Fibroblast of lung (primary cell): Measurements from ENCODE around the gene ERF. TPM values are rescaled to one million over a fixed set of nuclear protein-coding genes. Genes with fewer than 3 reads are reported as not detected.

ENCODE experiments used
- DNase-seq, 2 donors: peaks; one replicate each; pipeline versions ENCODE4 v3.0.0 to v3.0.0-alpha.2; 2010; ENCODE audit warnings: low read depth in 2 of 2
- H2AFZ ChIP-seq: 2 replicates; pipeline ENCODE4 v1.5.1; 2012; ENCODE audit warnings: low read length, control low read depth, inconsistent platforms
- H3K27ac ChIP-seq: 2 replicates; pipeline ENCODE4 v1.5.1; 2011; ENCODE audit warnings: low read length, control low read depth; ENCODE audit not compliant: insufficient read depth
- H3K27me3 ChIP-seq: 2 replicates; pipeline ENCODE4 v1.5.1; 2011; ENCODE audit warnings: mild to moderate bottlenecking, low read length; ENCODE audit not compliant: control insufficient read depth, insufficient read depth
- H3K36me3 ChIP-seq: 2 replicates; pipeline ENCODE4 v1.5.1; 2011; ENCODE audit warnings: low read length; ENCODE audit not compliant: control insufficient read depth, insufficient read depth
- H3K4me1 ChIP-seq: 2 replicates; pipeline ENCODE4 v1.5.1; 2011; ENCODE audit warnings: low read length; ENCODE audit not compliant: control insufficient read depth, insufficient read depth; ENCODE audit errors: extremely low read depth
- H3K4me2 ChIP-seq: 2 replicates; pipeline ENCODE4 v1.5.1; 2011; ENCODE audit warnings: low read length, control low read depth; ENCODE audit not compliant: insufficient read depth; ENCODE audit errors: extremely low read depth
- H3K4me3 ChIP-seq, 4 experiments: fragments of 200-600 bp in 1 of 4; sonication (generic) in 1 of 4; replicated peaks in 1 of 4; 2 replicates each; pipeline ENCODE4 v1.5.1; 2011 to 2016; ENCODE audit warnings: low read length in 4 of 4, low read depth in 3 of 4, mild to moderate bottlenecking in 3 of 4, control low read depth in 2 of 4, inconsistent platforms in 1 of 4, mixed read lengths in 1 of 4; ENCODE audit not compliant: insufficient read depth in 1 of 4; ENCODE audit errors: control extremely low read depth in 1 of 4
- H3K79me2 ChIP-seq: 2 replicates; pipeline ENCODE4 v1.5.1; 2012; ENCODE audit warnings: mild to moderate bottlenecking, low read length, inconsistent platforms; ENCODE audit not compliant: control insufficient read depth, insufficient read depth
- H3K9ac ChIP-seq: 2 replicates; pipeline ENCODE4 v1.5.1; 2011; ENCODE audit warnings: mild to moderate bottlenecking, low read length, control low read depth; ENCODE audit not compliant: insufficient read depth
- H3K9me3 ChIP-seq: 2 replicates; pipeline ENCODE4 v1.5.1; 2012; ENCODE audit warnings: low read depth, low read length; ENCODE audit not compliant: control insufficient read depth, insufficient read depth
- H4K20me1 ChIP-seq: 2 replicates; pipeline ENCODE4 v1.5.1; 2011; ENCODE audit warnings: low read length; ENCODE audit not compliant: control insufficient read depth, insufficient read depth; ENCODE audit errors: extremely low read depth
- EZH2 ChIP-seq: IDR thresholded peaks from 2 replicates; pipeline ENCODE4 v1.5.1; 2012; ENCODE audit warnings: low read length, control low read depth, mild to moderate bottlenecking; ENCODE audit errors: missing control alignments
- polyA plus RNA-seq, 2 donors: library from polyadenylated mRNA; depleted of rRNA in 1 of 2; stranded (reverse) in 1 of 2; unstranded in 1 of 2; fragments of >200 nt; gene quantifications; 2 replicates each; pipeline ENCODE4 v1.2.1, GENCODE V29; 2011 to 2012; ENCODE audit warnings: missing spikeins in 1 of 2
- total RNA-seq: library from RNA; depleted of rRNA; stranded (reverse); fragments of >200 nt; gene quantifications from 2 replicates; pipeline ENCODE4 v1.2.1, GENCODE V29; 2014
- TF ChIP-seq, protein P1 (sequence below), 2 donors: IDR thresholded peaks in 1 of 2; conservative IDR thresholded peaks in 1 of 2; 1 replicate in 1 of 2; 2 replicates in 1 of 2; pipeline ENCODE4 v1.5.1; 2011 to 2012; ENCODE audit warnings: low read length in 2 of 2, control low read depth in 1 of 2, inconsistent platforms in 1 of 2, low read depth in 1 of 2, mild to moderate bottlenecking in 1 of 2

Gene ERF
- total and polyA plus RNA-seq, 2 donors (not counting 1 experiment from before 2014, with no cell fraction given): 13.2 to 36.3 TPM

DNA sequence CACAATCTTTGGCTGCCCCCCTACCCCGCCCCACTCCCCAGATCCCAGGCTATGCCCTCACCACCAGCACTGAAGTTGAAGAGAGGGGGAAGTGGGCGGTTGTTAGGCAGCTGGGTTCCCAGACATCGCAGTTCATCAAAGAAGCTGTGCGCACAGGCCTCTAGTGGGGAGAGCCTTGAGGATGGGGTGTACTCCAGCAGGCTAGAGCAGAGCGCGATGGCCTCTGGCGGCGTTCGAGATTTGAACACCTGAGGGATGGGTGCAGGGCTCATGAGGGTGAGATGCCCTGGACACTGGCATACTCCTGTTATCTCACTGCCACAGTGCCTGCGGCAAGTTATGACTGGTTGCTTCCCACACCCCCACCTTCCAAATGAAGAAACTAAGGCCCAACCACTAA, 22.5 kb downstream of the ERF start:
- TF ChIP-seq, protein P1, sequence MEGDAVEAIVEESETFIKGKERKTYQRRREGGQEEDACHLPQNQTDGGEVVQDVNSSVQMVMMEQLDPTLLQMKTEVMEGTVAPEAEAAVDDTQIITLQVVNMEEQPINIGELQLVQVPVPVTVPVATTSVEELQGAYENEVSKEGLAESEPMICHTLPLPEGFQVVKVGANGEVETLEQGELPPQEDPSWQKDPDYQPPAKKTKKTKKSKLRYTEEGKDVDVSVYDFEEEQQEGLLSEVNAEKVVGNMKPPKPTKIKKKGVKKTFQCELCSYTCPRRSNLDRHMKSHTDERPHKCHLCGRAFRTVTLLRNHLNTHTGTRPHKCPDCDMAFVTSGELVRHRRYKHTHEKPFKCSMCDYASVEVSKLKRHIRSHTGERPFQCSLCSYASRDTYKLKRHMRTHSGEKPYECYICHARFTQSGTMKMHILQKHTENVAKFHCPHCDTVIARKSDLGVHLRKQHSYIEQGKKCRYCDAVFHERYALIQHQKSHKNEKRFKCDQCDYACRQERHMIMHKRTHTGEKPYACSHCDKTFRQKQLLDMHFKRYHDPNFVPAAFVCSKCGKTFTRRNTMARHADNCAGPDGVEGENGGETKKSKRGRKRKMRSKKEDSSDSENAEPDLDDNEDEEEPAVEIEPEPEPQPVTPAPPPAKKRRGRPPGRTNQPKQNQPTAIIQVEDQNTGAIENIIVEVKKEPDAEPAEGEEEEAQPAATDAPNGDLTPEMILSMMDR (conservative IDR thresholded peaks at IDR 0.05 in 1 of 2, IDR thresholded peaks at IDR 0.05 in 1 of 2; ENCODE audit: low read depth in 1 of 2, low read length in 2 of 2): no peak
- no peak for TF ChIP-seq EZH2
- no peak overlapping the region for H3K9ac ChIP-seq
- no peak overlapping the region for H3K27ac ChIP-seq
- H3K4me3 ChIP-seq: no peak overlapping the region
- no peaks in the 10 kb centered on the region for H3K9me3 ChIP-seq
- DNase-seq: no peak
- no peaks in the 10 kb centered on the region for H3K27me3 ChIP-seq
- H3K4me2 ChIP-seq: no peak overlapping the region
- H3K79me2 ChIP-seq: peaks cover 5% of the 10 kb centered on the region
- H3K4me1 ChIP-seq: no peaks in the 10 kb centered on the region
- peaks cover 47% of the 10 kb centered on the region for H3K36me3 ChIP-seq
- H2AFZ ChIP-seq: no peak overlapping the region
- H4K20me1 ChIP-seq: no peaks in the 10 kb centered on the region

DNA sequence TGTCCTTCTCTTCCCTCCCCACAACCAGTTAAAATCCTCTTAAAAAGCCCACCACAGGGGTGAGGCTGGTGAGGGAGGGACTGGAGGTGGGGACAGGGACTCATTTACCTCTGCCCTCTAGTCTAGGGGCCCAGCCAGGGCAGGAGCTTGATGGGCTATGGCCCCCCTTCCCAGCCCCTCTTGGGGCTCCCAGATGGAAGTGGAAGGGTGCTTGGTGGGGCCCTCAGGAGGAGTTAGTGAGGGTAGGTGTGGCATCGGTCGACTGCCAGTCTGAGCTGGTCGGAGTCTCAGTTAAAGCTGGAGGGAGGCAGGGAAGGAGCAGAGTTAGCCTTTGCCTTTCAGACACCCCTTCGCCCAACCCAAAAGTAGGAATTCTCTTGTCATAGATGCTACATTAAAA, 24.4 kb downstream of the ERF start:
- H2AFZ ChIP-seq: no peak overlapping the region
- no peaks in the 10 kb centered on the region for H3K4me1 ChIP-seq
- H4K20me1 ChIP-seq: no peaks in the 10 kb centered on the region
- no peaks in the 10 kb centered on the region for H3K27me3 ChIP-seq
- H3K79me2 ChIP-seq: peaks cover 12% of the 10 kb centered on the region
- H3K9ac ChIP-seq: no peak overlapping the region
- H3K4me3 ChIP-seq: no peak overlapping the region
- no peak for TF ChIP-seq EZH2
- TF ChIP-seq, protein P1 (conservative IDR thresholded peaks at IDR 0.05 in 1 of 2, IDR thresholded peaks at IDR 0.05 in 1 of 2; ENCODE audit: low read depth in 1 of 2, low read length in 2 of 2): no peak
- no peaks in the 10 kb centered on the region for H3K9me3 ChIP-seq
- DNase-seq: no peak
- H3K36me3 ChIP-seq: peaks cover 51% of the 10 kb centered on the region
- no peak overlapping the region for H3K4me2 ChIP-seq
- H3K27ac ChIP-seq: no peak overlapping the region

DNA sequence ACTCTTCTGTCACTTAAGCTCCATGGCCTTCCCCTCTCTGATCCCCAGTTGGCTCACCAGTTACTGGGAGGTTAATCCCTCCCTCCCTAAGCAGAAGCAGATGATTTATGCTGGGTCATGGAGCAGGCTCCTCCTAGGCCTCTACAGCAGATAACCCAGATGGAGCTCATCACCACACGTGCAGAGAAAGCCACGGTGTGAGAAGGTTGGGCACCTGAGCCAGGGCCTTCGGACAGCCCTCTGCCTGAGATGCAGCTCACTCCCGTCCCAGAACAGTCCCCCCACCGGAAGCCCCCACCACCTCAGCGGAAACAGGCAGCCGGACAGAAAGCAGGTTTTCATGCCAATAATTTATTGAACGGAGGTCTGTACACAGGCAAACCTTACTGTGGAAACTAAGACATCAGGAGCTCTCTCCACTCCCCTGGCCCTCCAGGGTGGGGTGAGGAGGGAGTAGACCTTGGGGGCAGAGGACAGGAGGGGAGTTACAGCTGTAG, 25.0 kb downstream of the ERF start:
- H3K4me1 ChIP-seq: no peaks in the 10 kb centered on the region
- no peak for DNase-seq
- no peaks in the 10 kb centered on the region for H3K9me3 ChIP-seq
- peaks cover 15% of the 10 kb centered on the region for H3K79me2 ChIP-seq
- H3K36me3 ChIP-seq: peaks cover 53% of the 10 kb centered on the region
- no peak overlapping the region for H3K9ac ChIP-seq
- no peak overlapping the region for H3K4me3 ChIP-seq
- no peak overlapping the region for H3K4me2 ChIP-seq
- H4K20me1 ChIP-seq: no peaks in the 10 kb centered on the region
- no peaks in the 10 kb centered on the region for H3K27me3 ChIP-seq
- H3K27ac ChIP-seq: peak overlapping the region; percentile 51
- H2AFZ ChIP-seq: no peak overlapping the region
- TF ChIP-seq, protein P1 (conservative IDR thresholded peaks at IDR 0.05 in 1 of 2, IDR thresholded peaks at IDR 0.05 in 1 of 2; ENCODE audit: low read depth in 1 of 2, low read length in 2 of 2): no peak
- no peak for TF ChIP-seq EZH2
